ENCODE data around the gene UBA1.
A peak's percentile ranks its signal among the peaks of the same experiment; 100 is the strongest.

Gene UBA1

GRCh38 chrX:47193475-47194193 is at the start of gene UBA1:
UBA1 (plus strand) TSS chrX:47193829; CDS start chrX:47198803, 4,974 bp downstream.
- peak; percentile 92 for DNase-seq (ENCODE audit: extremely low read depth, low read depth)
- TF ChIP-seq CTCF (IDR thresholded peaks at IDR 0.05; ENCODE audit: low read depth, low read length): peak; percentile 76

GRCh38 chrX:47143894-47144625 is 49.6 kb upstream of the UBA1 start:
- TF ChIP-seq CTCF (IDR thresholded peaks at IDR 0.05; ENCODE audit: low read depth, low read length): no peak
- DNase-seq (ENCODE audit: extremely low read depth, low read depth): no peak

- peak; percentile 87 for DNase-seq (ENCODE audit: extremely low read depth, low read depth)
- peak; percentile 49 for TF ChIP-seq CTCF (IDR thresholded peaks at IDR 0.05; ENCODE audit: low read depth, low read length)
Observed at GRCh38 chrX:47144626-47145394, 48.8 kb upstream of the UBA1 start, which contains the start of the genes NDUFB11 and RBM10. NDUFB11 (minus strand) TSS chrX:47144702; CDS start chrX:47144679, 23 bp downstream. RBM10 (plus strand) TSS chrX:47145221; CDS start chrX:47147482, 2,261 bp downstream.

- DNase-seq (ENCODE audit: extremely low read depth, low read depth): no peak
- TF ChIP-seq CTCF (IDR thresholded peaks at IDR 0.05; ENCODE audit: low read depth, low read length): no peak
Observed at GRCh38 chrX:47145395-47146120, 48.1 kb upstream of the UBA1 start.

- no peak for TF ChIP-seq CTCF (IDR thresholded peaks at IDR 0.05; ENCODE audit: low read depth, low read length)
- DNase-seq (ENCODE audit: extremely low read depth, low read depth): no peak
Observed at GRCh38 chrX:47146121-47146935, 47.3 kb upstream of the UBA1 start.

Data from AG09319 (cell line).